GM19240 (cell line): ENCODE results near the gene RER1.

Source experiments
- DNase-seq: peaks from one replicate; pipeline ENCODE4 v3.0.0; 2011; ENCODE audit warnings: low spot score; ENCODE audit not compliant: insufficient read length

The RER1 gene

DNA sequence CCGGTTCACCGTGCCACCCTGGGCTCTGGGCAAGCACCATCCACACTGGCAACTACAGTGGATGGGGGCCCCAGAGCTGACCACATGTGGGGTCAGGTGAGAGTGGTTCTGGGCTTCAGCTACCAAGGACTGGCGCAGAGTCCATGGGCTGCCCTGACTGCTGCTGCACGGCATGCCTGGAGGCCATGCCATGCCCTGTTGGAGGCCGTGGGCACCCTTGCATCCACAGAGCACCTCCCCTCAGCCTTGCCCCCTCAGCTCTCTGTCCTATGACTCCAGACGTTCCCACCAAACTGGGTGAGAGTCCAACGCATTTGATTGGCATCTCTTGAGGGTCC is 15.7 kb upstream of the RER1 start:
- no peak for DNase-seq

DNA sequence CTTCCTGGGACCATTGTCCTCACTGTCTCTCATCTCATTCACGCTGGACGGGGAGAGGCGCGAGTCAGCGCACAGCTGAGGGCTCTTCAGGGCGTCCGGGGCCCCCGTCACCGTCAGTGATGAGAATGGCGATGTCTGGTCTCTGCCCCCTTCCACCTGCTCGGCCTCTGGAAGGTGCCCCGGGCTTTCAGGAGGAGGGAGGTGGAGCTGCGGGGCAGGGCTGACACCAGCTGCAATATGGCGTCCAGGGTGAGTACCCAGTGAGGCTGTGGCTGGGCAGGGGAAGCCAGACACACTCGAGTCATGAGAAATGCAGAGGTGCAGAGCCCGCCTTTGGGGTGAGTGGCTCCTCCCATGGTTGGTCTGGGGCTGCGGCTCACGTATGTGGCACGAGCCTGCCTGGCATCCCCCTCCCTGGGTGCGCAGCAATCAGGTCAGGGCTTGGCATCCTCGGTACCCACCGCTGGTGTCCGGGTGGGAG is 15.3 kb upstream of the RER1 start:
- DNase-seq = no peak

DNA sequence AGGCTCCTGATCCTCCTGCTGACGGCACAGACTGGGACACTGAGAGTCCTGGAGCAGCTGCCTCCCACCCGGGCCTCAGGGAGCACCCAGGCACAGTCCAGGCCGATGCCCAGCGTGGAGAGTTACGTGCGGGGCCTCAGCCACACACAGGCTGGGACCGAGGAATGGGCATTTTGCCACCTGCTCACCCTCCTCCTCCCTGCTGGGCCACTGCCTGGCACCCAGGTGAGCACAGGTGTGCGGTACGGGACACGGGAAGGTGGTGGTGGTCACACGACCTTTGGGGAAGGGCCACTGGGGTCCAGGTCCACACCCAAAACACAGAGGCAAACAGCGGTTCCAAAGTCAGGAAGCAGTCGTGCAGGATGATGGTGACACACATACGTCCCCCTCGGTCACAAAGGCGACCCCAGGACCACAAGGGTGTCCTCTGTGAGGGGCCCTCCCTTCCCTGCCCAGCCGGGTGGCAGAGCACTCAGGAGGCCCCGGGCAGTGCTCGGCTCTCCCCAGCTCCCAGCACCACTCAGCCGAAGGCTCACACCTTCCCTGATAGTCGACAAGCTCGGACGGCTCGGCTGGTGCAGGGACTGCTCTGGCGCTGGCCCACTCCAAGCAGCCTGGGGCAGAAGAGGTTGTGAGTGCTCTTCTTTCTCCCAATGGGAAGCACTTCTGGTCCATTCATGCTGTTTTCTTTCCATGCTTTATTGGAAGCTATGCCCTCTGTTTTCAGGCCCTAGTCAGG is 14.5 kb upstream of the RER1 start:
- DNase-seq = no peak

DNA sequence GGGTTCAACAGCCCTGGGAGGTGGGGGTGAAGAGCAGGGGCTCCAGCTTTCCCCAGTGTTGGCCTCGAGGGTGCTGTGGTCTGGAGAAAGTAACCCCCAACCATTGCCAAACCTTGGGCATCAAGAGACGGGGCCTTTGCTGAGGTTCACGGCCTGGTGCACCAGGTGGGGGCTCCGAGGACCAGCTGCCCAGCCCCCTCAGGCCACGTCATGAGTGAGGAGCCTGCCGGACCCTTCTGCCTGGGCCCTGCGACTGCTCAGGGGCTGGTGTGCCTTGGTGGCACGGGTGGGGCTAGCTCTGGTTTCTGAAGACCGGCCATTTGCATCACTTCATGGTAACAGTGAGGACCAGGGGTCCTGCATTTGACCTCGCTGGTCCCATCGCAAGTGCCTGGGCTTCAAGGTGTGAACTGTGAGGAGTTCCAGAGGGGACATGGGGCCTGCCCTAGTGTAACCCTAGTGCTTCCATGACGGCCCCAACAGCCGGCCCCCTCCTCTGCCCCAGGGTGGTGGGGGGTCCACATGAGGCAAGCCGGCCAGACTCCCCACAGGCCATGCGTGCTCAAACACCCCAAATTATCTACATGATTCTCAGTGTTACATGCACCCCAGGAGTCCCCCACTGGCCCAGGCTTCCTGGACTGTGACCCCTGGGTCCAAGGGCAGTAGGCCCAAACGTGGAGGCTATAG is 13.7 kb upstream of the RER1 start:
- no peak for DNase-seq

DNA sequence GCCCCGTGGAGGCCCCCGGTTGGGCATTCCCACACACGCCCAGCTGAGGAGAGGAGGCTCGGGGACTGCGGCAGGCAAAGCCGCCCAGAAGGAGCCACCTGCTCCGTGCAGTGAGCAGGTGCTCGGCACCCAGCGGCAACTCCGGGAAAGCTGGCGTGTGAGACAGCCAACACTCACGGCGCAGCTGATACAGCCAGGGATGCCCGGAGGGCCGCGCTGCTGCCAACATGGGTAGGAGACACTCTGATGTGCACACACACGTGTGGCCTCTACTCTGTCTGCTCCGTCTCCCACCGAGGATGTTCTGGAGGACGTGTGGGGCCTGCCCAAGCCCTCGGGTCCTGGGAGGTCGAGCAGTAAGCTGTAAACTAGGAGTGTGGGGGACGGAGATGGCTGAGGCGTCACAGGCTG is 13.2 kb upstream of the RER1 start:
- DNase-seq = no peak

DNA sequence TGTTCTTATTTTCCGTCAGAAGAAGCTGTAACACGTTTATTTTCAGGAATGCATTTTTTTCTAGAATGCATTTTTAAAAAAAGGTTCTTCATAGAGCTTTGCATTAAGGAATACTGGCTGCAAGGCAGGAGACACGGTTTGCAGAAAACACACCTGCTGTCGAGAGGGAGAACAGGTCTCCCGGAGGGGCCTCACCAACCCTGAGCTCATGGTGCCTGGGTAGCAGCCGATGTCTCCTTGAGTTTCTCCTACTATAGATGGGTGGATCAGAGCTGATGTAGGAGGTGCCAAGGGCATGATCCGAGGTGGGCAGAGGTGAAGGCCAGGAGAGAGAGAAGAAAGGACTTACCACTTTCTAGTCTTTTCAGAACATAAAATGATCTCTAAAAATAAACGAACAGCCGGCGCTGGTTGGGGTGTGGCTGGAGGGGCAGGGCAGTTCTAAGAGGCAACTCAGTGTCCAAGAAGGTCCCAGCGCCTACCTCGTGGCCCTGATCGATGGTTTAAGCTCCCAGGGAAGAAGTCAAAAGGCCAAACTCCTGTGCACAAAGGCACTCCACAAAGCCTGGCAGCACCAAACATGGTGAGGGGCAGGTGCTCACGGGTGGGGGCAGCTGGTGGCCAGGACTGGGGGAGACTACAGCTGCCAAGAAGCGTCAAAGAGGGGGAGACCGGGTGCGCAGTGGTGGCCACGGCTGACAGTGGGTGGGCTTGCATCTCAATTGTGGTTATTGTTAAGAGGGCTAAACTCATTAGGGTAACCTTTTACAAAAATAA is 12.5 kb upstream of the RER1 start:
- DNase-seq = no peak

DNA sequence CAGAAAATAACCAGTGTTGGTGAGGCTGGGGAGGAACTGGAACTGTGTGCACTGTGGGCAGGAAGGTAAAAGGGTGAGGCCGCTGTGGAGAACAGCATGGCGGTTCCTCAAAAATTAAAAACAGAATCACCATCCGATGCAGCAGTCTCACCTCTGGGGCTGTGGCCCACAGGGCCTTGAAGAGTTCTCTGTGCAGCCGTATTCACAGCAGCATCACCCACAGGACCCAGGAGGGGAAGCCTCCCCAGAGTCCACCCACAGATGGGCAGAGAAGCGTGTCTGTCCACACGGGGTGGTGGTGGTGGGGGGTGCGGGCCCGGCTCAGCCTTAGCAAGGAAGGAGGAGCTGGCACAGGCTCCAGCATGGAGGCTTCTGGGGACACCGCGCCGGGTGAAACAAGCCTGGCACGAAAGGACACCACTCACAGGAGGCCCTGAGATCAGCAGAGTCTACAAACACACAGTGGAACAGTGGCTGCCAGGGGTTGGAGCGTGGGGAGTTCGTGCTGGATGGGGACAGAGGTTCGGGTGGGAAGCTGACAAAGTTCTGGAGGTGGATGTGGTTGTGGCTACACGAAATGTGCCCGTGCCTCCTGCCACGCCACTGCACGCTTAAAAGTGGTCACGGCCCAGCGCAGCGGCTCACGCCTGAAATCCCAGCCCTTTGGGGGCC is 11.8 kb upstream of the RER1 start:
- DNase-seq = no peak

DNA sequence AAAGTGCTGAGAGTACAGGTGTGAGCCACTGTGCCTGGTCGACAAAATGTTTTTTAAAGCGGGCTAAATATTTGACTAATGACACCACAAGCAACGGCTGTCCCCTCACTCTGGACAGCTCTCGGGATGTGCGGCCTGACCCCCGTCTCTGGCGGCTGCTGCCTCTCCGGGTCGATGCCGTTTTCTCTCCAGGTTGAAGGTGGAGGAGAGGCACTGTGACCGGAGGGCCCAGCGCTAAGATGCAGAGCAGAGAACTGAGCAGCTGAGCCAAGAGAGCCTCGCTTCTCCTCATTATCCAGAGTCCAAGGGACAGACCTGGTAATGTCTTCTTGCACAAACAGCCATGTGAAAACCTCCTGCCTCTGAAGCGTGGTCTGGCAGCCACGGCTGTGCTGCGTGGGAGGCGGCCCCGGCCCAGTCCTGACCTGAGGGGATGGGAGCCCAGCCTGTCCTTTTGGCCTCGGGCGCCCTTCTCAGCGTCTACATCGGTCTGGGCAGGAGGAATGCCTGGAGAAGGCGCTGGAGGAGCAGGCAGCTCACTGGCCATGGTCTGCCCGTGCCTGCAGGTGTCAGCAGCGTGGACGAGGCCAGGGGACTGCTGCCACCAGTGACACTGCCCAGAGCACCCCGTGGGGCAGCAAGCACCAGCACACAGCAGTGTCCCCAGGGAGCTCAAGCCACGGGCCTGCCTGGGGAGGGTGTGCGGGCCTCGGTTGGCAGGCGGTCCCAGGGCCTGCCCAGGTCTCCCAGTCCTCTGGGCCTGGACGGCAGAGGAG is 10.6 kb upstream of the RER1 start:
- DNase-seq = no peak

DNA sequence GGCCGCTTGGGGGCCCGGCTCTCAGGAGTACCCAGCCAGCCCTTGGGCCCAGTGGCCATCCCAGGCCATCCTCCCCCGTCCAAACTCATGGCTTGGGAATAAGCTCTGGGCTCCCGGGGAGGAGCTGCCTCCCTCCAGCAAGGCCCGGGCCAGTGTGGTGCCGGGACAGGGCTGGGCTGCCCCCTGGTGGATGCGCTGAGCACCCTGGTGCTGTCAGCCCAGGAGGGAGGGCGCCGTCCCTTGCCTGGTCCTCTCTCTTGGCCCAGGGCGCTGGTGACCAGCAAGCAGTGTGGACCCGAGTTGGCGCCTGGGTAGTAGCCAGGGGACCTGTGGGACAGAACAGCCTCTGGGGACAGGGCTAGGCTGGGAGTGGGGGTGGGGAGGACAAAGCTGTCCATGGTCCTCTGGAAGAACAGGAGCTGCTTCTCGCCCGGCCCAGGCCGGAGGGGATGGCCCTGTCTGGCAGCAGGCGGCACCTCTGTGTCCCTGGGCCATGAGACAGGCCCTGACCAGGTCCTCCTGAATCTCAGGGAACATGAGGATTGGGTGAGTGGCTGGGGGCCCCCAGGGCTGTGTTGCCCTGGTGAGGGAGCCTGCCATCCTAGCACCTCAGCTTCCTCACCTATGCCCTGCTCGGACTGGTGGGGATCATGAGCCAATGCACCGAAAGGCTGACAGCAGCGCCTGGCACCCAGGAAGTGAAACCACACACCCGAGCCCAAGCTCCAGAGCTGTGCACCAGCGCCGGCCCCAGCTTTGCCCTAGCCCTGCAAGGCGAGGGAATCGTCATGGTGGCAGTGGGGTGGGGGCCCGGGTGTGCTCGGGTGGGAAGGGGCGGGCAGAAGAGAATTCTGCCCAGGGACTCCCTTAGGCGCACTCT is 9.7 kb upstream of the RER1 start:
- DNase-seq = peak; percentile 93

DNA sequence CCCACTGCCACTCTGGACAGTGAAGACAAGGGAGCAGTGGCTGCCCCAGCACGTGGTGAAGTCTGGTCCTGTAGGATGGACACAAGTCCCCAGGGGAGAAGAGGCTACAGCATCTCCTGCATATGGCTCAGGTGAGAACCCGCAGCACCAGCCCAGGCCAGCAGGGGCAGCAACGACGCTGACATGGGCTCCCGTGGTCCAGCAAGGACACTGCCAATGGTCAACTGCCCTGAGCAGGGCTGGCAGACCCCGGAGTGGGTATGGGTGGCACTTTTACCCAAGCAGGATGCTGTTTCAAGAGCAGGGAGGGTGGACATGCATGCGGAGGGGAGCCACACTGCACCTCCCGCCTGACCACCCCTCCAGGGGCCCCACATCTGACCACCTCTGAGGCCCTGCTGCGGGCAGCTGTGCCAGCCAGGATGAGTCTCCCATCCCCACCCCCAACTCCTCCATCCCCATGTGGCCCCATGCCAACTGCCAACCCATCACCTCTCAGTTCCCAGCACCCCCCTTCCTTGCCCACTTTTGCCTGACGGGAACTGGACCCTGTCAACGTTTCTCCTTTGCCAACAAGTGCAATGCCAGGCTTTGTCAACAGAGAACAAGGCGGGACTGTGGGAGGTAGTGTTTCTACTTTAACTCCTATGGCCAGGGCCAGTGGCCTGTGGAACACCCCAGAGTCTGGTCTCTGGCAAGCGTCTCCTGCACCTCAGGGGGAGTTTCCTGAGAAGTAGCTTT is 8.8 kb upstream of the RER1 start:
- DNase-seq = no peak

DNA sequence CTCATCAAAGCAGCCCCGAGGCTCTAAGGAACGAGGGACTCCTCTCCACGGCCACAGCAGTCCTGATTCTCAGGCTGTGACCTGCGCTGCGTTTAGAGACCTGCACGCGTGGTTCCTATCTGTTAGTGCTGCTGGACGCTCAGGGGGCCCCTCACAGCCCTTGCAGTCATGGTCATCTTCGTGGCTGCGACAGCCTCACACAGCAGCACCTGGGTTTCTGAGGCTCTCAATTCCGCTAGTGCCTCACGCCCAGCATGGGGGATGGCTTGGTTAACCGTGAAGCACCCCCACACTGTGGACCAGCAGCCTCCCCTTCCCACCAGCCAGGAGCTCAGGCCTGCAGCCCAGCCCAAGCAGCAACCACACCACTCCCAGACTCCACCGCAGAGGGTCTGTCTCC is 8.1 kb upstream of the RER1 start:
- DNase-seq = no peak

DNA sequence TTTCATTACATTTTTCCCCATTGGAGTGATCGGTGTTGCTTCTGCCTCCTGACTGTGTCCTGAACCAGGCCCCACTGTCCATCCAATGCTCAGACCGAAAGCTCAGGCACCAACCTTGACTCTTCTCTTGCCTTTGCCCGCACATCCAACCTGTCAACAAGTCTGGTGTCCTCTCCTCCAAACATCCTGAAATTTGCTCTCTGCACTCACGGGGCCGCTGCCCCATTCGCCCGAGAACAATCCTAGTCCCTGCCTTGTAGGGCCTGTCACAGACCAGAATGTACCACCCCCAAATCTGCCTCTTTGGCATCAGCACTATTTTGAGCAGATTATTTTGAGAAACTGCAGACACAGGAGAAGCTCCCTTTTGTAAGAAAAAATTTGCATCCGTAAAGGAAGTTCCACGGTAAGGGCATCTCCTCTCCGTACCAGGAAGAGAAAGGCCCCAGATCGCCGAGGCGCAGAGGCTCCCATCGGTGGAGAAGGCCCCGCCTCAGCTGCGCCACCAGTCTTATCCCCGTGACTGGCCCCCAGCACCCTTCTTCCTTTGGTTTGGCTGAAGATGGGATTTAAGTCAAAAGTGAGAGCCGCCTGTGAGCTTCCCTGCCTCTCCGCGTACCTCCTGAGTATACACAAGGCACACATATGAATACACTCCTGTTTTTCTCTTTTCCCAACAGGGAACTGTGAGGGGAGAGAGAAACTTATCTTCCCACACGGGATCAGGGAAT is 7.3 kb upstream of the RER1 start:
- DNase-seq = no peak

DNA sequence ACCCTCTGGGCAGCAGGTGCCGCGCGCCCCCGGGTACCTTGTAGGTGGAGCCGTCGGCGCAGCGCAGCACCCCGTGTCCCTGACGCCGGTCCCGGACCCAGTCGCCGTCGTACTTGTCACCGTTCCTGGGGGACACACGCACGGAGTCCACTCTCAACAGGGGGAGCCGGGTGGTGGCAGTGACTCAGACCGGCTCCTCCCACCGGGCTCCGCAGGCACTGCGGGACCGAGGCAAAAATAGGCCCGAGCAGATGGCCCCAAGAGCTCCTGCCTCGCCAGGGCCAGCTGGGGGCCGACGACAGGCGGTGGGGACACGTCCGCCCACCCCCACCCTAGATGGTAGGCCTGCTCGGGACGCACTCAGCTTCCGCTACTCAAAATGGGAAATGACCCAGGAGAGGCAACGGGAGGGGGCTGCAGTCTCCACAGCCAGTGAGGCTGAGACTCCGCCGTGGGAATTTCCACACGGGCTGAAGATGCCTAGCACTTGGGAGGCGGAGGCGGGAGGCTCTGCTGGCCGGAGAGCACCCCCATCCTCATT is 6.6 kb upstream of the RER1 start:
- DNase-seq = no peak

DNA sequence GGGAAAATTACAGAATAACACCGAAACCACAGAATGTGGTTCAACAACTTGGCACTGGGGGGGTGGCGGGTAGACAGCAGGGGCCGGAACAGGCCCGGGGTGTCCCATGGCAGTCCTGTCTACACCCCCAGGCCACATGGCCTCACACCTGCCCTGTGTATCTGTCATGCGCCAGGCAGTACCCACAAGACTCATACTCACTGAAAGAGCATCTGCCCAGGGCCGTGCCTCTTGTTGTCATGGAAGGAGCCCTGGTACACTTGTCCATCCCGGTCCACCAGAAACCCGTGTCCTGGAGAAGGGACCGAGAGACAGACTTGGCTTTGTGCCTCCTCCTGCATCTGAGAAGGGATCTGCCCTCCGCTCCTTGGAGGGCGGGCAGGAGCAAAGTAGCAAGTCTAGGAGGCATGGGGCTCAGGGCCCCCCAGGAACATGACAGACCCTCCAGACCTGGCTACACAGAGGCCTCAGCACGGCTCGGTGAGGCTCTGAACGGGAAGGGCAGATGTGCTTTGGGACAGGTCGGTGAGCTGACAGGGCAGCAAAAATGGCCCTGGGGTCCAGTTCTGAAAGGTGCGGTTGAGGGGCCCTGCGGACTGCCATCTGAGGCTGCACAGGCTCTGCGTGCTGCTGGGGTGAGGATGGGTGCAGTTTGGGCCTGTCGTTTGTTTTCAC is 5.9 kb upstream of the RER1 start:
- DNase-seq = no peak

DNA sequence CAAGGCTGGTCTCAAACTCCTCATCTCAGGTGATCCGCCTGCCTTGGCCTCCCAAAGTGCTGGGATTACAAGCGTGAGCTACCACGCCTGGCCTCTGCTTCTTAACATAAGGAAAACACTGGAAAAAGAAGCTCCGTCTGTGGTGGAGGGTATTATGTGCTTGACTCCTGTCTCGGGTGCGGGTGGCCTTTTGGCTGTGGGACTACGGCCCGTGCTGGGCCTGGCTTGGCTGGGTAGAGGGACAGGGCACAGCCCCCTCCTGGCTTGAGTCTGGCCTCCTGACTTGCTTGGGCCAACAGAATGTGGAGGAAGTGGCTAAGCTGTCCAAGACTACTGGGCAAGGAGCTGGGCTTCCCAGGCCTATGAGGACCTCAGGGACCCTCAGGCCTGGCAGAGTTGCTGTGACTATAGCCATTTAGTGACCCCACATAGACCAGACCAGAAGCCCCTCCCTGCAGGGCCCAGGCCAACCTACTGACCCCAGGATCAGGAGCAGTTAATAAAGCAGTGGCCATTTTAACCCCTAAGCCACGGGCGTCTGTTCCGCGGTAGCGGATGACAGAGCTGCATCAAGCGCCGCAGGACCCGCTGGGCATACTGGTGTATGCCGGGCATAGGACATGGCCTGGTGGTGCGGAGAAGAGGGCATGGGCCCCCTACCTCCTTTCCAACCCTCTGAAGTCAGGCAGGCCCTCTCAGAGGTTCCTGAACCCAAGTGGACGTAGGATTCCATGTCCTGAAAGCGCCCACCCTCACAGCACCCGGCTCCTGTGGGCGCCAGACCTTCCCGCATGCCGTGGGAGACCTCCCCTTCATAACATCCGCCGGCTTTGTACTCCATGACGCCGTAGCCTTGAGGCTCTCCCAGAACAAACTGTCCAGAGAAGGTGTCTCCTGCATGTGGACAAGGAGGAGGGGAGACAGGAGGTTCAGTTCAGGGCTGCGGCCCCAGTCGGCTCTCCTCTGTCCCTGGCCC is 4.7 kb upstream of the RER1 start:
- DNase-seq = no peak

DNA sequence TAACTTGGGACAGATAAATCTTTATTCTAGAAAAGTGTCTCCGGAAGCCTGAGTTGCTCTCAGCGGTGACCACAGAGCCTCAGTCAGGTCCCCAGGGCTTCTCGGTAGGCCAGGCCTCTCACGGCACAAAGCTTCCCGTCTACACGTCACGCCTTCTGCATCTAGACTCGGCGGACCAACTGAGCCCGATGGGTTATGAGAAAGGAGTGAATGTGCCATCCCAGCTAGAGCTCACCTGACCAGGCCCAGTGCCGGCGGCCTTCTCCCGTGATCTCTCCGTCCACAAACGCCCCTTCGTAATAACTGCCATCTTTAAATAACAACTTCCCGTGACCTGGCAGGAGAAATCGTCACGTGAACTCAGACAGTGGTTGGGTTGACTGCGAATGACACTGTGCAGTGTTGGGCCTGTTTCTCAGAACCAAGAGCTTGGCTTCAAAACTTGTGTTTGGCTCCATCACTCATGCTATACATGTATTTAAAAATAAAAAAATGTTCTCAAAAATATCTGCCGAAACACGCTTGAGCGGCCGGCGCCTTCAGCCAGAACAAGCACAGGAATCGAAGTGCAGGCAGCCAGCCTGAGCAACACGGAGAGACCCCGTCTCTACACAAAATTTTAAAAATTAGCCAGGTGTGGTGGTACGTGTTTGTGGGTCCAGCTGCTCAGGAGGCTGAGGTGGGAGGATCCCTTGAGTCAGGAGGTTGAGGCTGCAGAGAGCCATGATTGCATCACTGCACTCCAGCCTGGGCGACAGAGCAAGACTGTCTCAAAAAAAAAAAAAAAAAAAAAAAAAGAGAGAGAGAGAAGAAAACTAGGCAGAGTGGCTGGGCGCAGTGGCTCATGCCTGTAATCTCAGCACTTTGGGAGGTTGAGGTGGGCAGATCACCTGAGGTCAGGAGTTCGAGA is 3.4 kb upstream of the RER1 start:
- no peak for DNase-seq
